ENCODE measurements around the gene MRM3. TPM values are rescaled to one million over a fixed set of nuclear protein-coding genes. Genes with fewer than 3 reads are reported as not detected.
A peak's percentile ranks its signal among the peaks of the same experiment; 100 is the strongest.

MRM3 gene
- total RNA-seq, 4 donors from 2014 or later, result 1.00 to 13.4 (median 12.5) TPM; not detected in 1

- H3K27me3 ChIP-seq, result no peaks in the 10 kb centered on the region
- H3K27ac ChIP-seq, result peak overlapping the region; percentile 60 to 75 (median 70)
- no peak overlapping the region for H3K4me3 ChIP-seq
- WGBS, 2 donors (ENCODE audit: low coverage in 1 of 2), result 80% methylated on average over 9 of the region's 9 CpGs; no CpG with 5 or more reads in 1 of the 2 donors
- in situ Hi-C loops (cut with MboI; ENCODE audit: low pct_ligation_motif_present in 1 of 4, low pct_unique_long_range_greater_than_20kb in 1 of 4, low sequenced_read_pairs in 3 of 4) (no loop called here), intact Hi-C loops (cut with DNase I; ENCODE audit: low total_unique reads) (no loop called here)
- DNase-seq, result no peak
- peaks cover 0 to 5% (median 0%) of the 10 kb centered on the region in 4 donors for H3K4me1 ChIP-seq
- H3K9me3 ChIP-seq, result no peaks in the 10 kb centered on the region
- TF ChIP-seq CTCF (IDR thresholded peaks at IDR 0.05), result no peak
- TF ChIP-seq EP300 (IDR thresholded peaks at IDR 0.05; ENCODE audit: low read depth), result no peak
- no peak for TF ChIP-seq POLR2AphosphoS5 (IDR thresholded peaks at IDR 0.05)
- TF ChIP-seq POLR2A (IDR thresholded peaks at IDR 0.05), result no peak
- no peaks in the 10 kb centered on the region for H3K36me3 ChIP-seq
Measured at GRCh38 chr17:836151-836550, 54.0 kb downstream of the MRM3 start.

- H3K36me3 ChIP-seq, result no peaks in the 10 kb centered on the region
- H3K4me3 ChIP-seq, result no peak overlapping the region
- peaks cover 0 to 5% (median 0%) of the 10 kb centered on the region in 4 donors for H3K4me1 ChIP-seq
- no peaks in the 10 kb centered on the region for H3K9me3 ChIP-seq
- WGBS, 2 donors (ENCODE audit: low coverage in 1 of 2), result 85% methylated on average over 7 to 11 of the region's 11 CpGs
- no peak for DNase-seq
- in situ Hi-C loops (cut with MboI; ENCODE audit: low pct_ligation_motif_present in 1 of 4, low pct_unique_long_range_greater_than_20kb in 1 of 4, low sequenced_read_pairs in 3 of 4), result no loop called here
- no peaks in the 10 kb centered on the region for H3K27me3 ChIP-seq
- no peak for TF ChIP-seq CTCF (IDR thresholded peaks at IDR 0.05)
- intact Hi-C loops (cut with DNase I; ENCODE audit: low total_unique reads), result no loop called here
- H3K27ac ChIP-seq, result no peak overlapping the region
Measured at GRCh38 chr17:838486-838885, 56.3 kb downstream of the MRM3 start.

- in situ Hi-C loops (cut with MboI; ENCODE audit: low pct_ligation_motif_present in 1 of 4, low pct_unique_long_range_greater_than_20kb in 1 of 4, low sequenced_read_pairs in 3 of 4), result no loop called here
- no peaks in the 10 kb centered on the region for H3K27me3 ChIP-seq
- no peaks in the 10 kb centered on the region for H3K9me3 ChIP-seq
- H3K4me1 ChIP-seq, result peaks cover 0 to under 1% (median under 1%) of the 10 kb centered on the region in 4 donors
- H3K27ac ChIP-seq, result no peak overlapping the region
- intact Hi-C loops (cut with DNase I; ENCODE audit: low total_unique reads), result no loop called here
- TF ChIP-seq CTCF (IDR thresholded peaks at IDR 0.05) (no peak), POLR2A (IDR thresholded peaks at IDR 0.05) (no peak), POLR2AphosphoS5 (IDR thresholded peaks at IDR 0.05) (no peak), EP300 (IDR thresholded peaks at IDR 0.05; ENCODE audit: low read depth) (no peak)
- DNase-seq, result no peak
- no peak overlapping the region for H3K4me3 ChIP-seq
- 80% methylated on average over 32 of the region's 33 CpGs; no CpG with 5 or more reads in 1 of the 2 donors for WGBS, 2 donors (ENCODE audit: low coverage in 1 of 2)
- no peaks in the 10 kb centered on the region for H3K36me3 ChIP-seq
Measured at GRCh38 chr17:841313-841712, 59.2 kb downstream of the MRM3 start.

Other genes with a start within 250 kb of the MRM3 start
- gene VPS53, start 67.5 kb upstream of the MRM3 start, total RNA-seq, result 10 to 100 TPM; 26.4 to 80.4 (median 47.7) TPM
- gene TLCD3A, start 49.8 kb upstream of the MRM3 start, total RNA-seq, result 1 to 10 TPM; 3.2 to 6.4 (median 4.1) TPM
- 10 to 100 TPM; 10.5 to 70.3 (median 12.4) TPM for gene GEMIN4, start 30.1 kb upstream of the MRM3 start, total RNA-seq
- 100 to 1,000 TPM in 1 of 4 donors, 10 to 100 TPM in 3; 65.5 to 124 (median 73.7) TPM for gene GLOD4, start 73 bp upstream of the MRM3 start, total RNA-seq
- 100 to 1,000 TPM in 1 of 4 donors, 10 to 100 TPM in 3; 10.6 to 222 (median 13.8) TPM for gene NXN, start 197.4 kb downstream of the MRM3 start, total RNA-seq
- 10 to 100 TPM; 10.5 to 17.6 (median 12.1) TPM for gene TIMM22, start 214.8 kb downstream of the MRM3 start, total RNA-seq

Data from transverse colon (tissue), 4 donors.